Activated CD4-positive, alpha-beta T cell treated with anti-CD3 and anti-CD28 coated beads for 48 hours (primary cell): ENCODE measurements around the gene MARCHF9.
A peak's percentile ranks its signal among the peaks of the same experiment; 100 is the strongest.
"Not testable (repeated sequence)": the region's sequence is repeated elsewhere in the genome, so short reads cannot be mapped to it uniquely, and the experiment has no call there.

Experiments
- DNase-seq: peaks from one replicate; pipeline ENCODE4 v3.0.0-alpha.2; 2020

Gene MARCHF9

GRCh38 chr12:57772429-57773322 is 17.8 kb downstream of the MARCHF9 start, which contains the start of gene EEF1AKMT3:
Gene EEF1AKMT3, plus strand, starts transcription at chr12:57772614. Its CDS starts 111 bp downstream, at chr12:57772725.
- DNase-seq = peak; percentile 47

DNA sequence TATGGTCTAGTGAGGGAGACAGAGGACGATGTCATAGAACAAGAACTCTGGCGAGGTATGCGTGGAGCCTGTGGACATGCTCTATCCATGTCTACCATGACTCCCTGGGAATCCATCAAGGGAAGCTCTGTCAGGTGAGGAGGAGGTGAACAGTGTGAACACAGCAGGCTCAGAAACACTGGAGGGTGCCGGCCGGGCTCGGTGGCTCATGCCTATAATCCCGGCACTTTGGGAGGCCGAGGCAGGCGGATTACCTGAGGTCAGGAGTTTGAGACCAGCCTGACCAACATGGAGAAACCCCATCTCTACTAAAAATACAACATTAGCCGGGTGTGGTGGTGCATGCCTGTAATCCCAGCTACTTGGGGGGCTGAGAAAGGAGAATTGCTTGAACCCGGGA is 19.7 kb downstream of the MARCHF9 start:
- DNase-seq = not testable (repeated sequence)

GRCh38 chr12:57775044-57775443 is 20.1 kb downstream of the MARCHF9 start:
- DNase-seq = no peak

GRCh38 chr12:57775563-57776246 is 20.8 kb downstream of the MARCHF9 start:
- no peak for DNase-seq

- DNase-seq = no peak
Measured at GRCh38 chr12:57776247-57776587, 21.3 kb downstream of the MARCHF9 start.

DNA sequence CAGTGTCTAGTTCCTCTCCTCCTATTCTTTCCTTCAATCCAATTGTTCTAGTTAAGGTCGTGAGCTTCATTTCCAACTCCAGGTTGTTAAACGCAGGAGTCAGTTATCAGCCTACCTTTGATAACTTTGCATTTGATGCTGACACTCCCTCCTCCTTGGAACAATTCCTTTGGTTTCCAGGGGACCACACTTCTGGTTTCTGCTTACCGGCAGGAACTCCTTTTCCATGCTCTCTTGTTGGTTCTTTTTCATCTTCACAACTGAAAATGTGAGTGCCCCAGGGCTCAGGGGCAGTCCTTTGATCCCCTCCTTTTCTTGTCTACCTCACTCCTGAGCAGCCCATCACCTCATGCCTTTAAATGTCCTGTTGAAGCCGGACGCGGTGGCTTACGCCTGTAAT is 22.5 kb downstream of the MARCHF9 start:
- no peak for DNase-seq

DNA sequence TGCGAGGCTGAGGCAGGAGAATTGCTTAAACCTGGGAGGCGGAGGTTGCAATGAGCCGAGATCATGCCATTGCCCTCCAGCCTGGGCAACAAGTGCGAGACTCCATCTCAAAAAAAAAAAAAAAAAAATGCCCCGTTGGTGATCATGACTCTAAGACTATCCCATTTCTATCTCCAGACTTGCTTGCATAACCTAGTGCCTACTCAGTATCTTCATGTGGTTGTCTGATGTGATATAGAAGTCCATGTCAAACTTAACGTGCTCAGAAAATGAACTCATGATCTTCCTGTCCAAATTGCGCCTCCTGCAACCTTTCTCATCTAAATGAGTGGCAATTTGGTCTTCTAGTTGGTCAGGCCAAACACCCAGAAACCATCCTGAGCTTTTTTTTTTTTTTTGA is 23.0 kb downstream of the MARCHF9 start:
- DNase-seq = no peak

- no peak for DNase-seq
Measured at GRCh38 chr12:57779736-57780135, 24.8 kb downstream of the MARCHF9 start.

DNA sequence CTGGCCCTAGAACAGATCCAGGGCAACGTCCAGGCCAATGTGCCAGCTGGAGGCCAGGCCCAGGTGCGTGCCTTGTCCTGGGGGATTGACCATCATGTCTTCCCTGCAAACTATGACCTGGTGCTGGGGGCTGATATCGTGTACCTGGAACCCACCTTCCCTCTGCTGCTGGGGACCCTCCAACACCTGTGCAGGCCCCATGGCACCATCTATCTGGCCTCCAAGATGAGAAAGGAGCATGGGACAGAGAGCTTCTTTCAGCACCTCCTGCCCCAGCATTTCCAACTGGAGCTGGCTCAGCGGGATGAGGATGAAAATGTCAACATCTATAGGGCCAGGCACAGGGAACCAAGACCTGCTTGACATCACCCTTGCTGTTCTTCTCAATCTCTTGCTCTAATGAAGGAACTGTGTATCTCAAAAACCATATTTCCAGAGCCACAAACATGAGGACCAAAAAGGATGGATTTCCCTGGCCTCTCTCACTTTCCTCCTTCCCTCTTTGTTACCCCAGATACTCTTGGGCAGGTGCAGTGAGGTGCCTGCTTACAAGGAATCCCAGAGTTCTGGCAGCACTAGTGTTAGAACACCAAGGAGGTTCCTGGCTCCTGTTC is 25.5 kb downstream of the MARCHF9 start:
- no peak for DNase-seq

DNA sequence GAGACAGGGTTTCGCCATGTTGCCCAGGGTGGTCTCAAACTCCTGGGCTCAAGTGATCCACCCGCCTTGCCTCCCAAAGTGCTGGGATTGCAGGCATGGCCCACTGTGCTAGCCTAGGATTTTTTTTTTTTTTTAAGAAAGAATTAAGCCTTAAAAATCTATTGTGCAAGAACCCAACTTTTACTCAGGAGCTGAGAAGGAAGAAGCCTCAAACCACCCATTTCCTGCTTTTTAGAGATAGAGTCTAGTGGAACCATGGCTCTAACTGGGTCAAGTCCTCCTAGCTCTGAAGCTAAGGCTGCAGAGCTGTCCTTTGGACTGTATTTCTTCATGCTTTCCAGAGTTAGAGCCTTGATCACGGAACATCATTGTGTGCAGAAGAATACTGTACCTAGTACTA is 26.3 kb downstream of the MARCHF9 start:
- no peak for DNase-seq

GRCh38 chr12:57781801-57782200 is 26.9 kb downstream of the MARCHF9 start:
- DNase-seq = no peak

- no peak for DNase-seq
Measured at GRCh38 chr12:57782243-57782607, 27.3 kb downstream of the MARCHF9 start.

- DNase-seq = peak; percentile 98
Measured at GRCh38 chr12:57782608-57783465, 27.9 kb downstream of the MARCHF9 start, which contains the start of gene TSFM. Gene TSFM, plus strand, starts transcription at chr12:57782787. Its CDS starts 15 bp downstream, at chr12:57782802.

- no peak for DNase-seq
Measured at GRCh38 chr12:57783466-57783801, 28.5 kb downstream of the MARCHF9 start.

GRCh38 chr12:57783861-57784260 is 29.0 kb downstream of the MARCHF9 start:
- DNase-seq = no peak

DNA sequence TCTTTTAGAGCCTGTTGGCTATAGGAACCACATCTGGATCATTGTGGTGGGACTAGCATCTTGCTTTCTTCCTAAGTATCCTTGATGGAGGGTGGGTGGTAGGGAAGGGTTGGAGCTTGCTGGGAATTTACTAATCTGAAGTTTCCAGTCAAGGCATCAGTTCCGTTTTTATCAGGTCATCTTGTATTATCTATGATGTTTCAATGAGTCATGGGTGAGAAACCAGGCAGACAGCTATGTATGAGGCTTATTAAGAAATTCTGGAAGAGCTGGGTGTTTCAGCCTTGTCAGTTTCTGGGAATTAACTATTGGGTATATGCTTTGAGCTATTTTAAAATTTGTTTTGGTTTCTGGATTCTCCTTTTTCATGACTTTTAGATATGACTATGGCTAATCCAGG is 39.0 kb downstream of the MARCHF9 start:
- DNase-seq = no peak

GRCh38 chr12:57795354-57795753 is 40.5 kb downstream of the MARCHF9 start:
- DNase-seq = no peak

- no peak for DNase-seq
Measured at GRCh38 chr12:57796996-57797395, 42.1 kb downstream of the MARCHF9 start.

DNA sequence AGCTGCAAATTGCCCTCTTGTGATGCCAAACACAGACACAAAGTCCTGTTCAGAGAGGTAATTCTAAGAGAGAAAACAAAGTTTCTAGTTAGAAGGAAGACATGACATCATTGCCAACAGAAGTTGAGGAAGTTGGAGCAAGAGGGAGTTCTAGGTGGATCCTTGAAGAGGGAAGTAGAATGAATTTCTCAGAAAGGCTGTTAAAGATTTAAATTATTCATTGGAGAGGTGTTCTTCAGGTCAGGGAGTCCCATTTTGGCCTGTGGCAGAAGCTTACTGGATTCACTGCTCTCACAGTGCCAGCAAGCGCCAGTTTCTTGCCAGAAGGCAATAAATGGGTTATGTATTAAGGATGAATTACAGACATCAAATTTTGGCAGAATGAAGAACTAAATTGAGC is 43.0 kb downstream of the MARCHF9 start:
- no peak for DNase-seq

GRCh38 chr12:57800965-57801364 is 46.1 kb downstream of the MARCHF9 start:
- no peak for DNase-seq

GRCh38 chr12:57802607-57803006 is 47.7 kb downstream of the MARCHF9 start:
- DNase-seq = no peak

GRCh38 chr12:57803319-57803893 is 48.5 kb downstream of the MARCHF9 start:
- peak; percentile 48 for DNase-seq

- DNase-seq = no peak
Measured at GRCh38 chr12:57806677-57807076, 51.8 kb downstream of the MARCHF9 start.
